ENCODE measurements around the gene TMEM19. TPM values are rescaled to one million over a fixed set of nuclear protein-coding genes. Genes with fewer than 3 reads are reported as not detected.
A peak's percentile ranks its signal among the peaks of the same experiment; 100 is the strongest.
"Not testable (repeated sequence)": the region's sequence is repeated elsewhere in the genome, so short reads cannot be mapped to it uniquely, and the experiment has no call there.

TMEM19 gene
- total RNA-seq, 6 donors from 2014 or later = 9.4 to 35.4 (median 20.5) TPM

- Histone ChIP-seq H3K27ac (peak overlapping the region; percentile 83 to 94 (median 88)), H3K9me3 (no peaks in the 10 kb centered on the region), H3K4me1 (peaks cover 8 to 35% (median 22%) of the 10 kb centered on the region in 4 donors), H3K36me3 (no peaks in the 10 kb centered on the region), H3K4me3 (peak overlapping the region; percentile 67 to 87 (median 74)), H3K27me3 (no peaks in the 10 kb centered on the region)
- WGBS, 2 donors = 31 to 41% methylated on average over 19 of the region's 19 CpGs
- no peak for TF ChIP-seq POLR2A (IDR thresholded peaks at IDR 0.05)
- no peak for TF ChIP-seq POLR2AphosphoS5 (IDR thresholded peaks at IDR 0.05)
- TF ChIP-seq, protein P1, sequence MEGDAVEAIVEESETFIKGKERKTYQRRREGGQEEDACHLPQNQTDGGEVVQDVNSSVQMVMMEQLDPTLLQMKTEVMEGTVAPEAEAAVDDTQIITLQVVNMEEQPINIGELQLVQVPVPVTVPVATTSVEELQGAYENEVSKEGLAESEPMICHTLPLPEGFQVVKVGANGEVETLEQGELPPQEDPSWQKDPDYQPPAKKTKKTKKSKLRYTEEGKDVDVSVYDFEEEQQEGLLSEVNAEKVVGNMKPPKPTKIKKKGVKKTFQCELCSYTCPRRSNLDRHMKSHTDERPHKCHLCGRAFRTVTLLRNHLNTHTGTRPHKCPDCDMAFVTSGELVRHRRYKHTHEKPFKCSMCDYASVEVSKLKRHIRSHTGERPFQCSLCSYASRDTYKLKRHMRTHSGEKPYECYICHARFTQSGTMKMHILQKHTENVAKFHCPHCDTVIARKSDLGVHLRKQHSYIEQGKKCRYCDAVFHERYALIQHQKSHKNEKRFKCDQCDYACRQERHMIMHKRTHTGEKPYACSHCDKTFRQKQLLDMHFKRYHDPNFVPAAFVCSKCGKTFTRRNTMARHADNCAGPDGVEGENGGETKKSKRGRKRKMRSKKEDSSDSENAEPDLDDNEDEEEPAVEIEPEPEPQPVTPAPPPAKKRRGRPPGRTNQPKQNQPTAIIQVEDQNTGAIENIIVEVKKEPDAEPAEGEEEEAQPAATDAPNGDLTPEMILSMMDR (IDR thresholded peaks at IDR 0.05) = no peak
- no peak for TF ChIP-seq EP300 (IDR thresholded peaks at IDR 0.05)
- DNase-seq = no peak
- no peak for ATAC-seq (ENCODE audit: low FRiP score in 2 of 2)
These were observed 473 bp upstream of the TMEM19 start for GRCh38 chr12:71685312-71685906.

- no peak for ATAC-seq (ENCODE audit: low FRiP score in 2 of 2)
- H3K9me3 ChIP-seq = no peaks in the 10 kb centered on the region
- H3K4me3 ChIP-seq = peak overlapping the region; percentile 67 to 87 (median 74)
- DNase-seq = no peak
- peaks cover 8 to 35% (median 22%) of the 10 kb centered on the region in 4 donors for H3K4me1 ChIP-seq
- TF ChIP-seq POLR2A (IDR thresholded peaks at IDR 0.05) (no peak), POLR2AphosphoS5 (IDR thresholded peaks at IDR 0.05) (no peak), EP300 (IDR thresholded peaks at IDR 0.05) (no peak)
- TF ChIP-seq, protein P1 (IDR thresholded peaks at IDR 0.05) = no peak
- H3K36me3 ChIP-seq = no peaks in the 10 kb centered on the region
- WGBS, 2 donors = 7 to 9% methylated on average over 3 of the region's 3 CpGs
- H3K27me3 ChIP-seq = no peaks in the 10 kb centered on the region
- H3K27ac ChIP-seq = peak overlapping the region; percentile 83 to 94 (median 88)
These were observed 760 bp downstream of the TMEM19 start for GRCh38 chr12:71686658-71687025.

- H3K27me3 ChIP-seq; H3K9me3 ChIP-seq; H3K36me3 ChIP-seq; ATAC-seq (ENCODE audit: low FRiP score in 2 of 2); DNase-seq: not testable (repeated sequence)
- Histone ChIP-seq H3K4me3 (peak overlapping the region in 3 of 4 donors; percentile 67 to 78 (median 69)), H3K27ac (peak overlapping the region in 3 of 4 donors; percentile 16 to 94 (median 83)), H3K4me1 (peaks cover 8 to 35% (median 22%) of the 10 kb centered on the region in 4 donors)
- WGBS, 2 donors = 83 to 88% methylated on average over 11 of the region's 11 CpGs
These were observed 1.3 kb downstream of the TMEM19 start for GRCh38 chr12:71687172-71687571.

GRCh38 chr12:71688961-71689570, 3.2 kb downstream of the TMEM19 start:
- Histone ChIP-seq H3K4me1 (peaks cover 8 to 35% (median 22%) of the 10 kb centered on the region in 4 donors), H3K9me3 (no peaks in the 10 kb centered on the region), H3K4me3 (no peak overlapping the region), H3K27me3 (no peaks in the 10 kb centered on the region), H3K36me3 (no peaks in the 10 kb centered on the region), H3K27ac (no peak overlapping the region)
- TF ChIP-seq POLR2A (IDR thresholded peaks at IDR 0.05) = no peak
- no peak for TF ChIP-seq POLR2AphosphoS5 (IDR thresholded peaks at IDR 0.05)
- DNase-seq (no peak), ATAC-seq (ENCODE audit: low FRiP score in 2 of 2) (no peak)
- 85 to 86% methylated on average over 5 of the region's 5 CpGs for WGBS, 2 donors

DNA sequence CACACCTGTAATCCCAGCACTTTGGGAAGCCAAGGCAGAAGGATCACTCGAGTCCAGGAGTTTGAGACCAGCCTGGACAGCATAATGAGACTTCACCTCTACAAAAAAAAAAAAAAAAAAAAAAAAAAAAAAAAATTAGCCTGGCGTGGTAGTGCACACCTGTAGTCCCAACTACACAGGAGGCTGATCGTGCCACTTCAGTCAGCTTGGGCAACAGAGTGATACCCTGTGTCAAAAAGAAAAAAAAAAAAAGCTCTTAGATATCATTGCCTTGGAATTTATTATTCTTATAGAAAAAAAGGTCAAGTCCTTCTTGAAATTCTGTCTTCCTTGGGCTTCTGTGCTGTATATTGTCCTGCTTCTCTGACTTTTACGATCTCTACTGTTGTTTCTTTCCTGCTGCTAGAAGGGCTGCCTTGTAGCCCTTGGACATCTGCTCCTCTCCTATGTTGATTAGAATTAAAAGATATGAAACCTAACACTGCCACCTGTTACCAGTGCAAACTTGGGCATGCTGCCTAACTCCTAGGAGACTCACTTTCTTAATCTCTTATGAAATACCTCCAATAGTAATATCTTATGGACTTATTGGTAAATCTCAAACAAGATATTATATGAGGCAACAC, 5.7 kb downstream of the TMEM19 start:
- Histone ChIP-seq H3K4me1 (peaks cover 8 to 25% (median 15%) of the 10 kb centered on the region in 4 donors), H3K4me3 (no peak overlapping the region), H3K9me3 (no peaks in the 10 kb centered on the region), H3K27me3 (no peaks in the 10 kb centered on the region), H3K27ac (no peak overlapping the region), H3K36me3 (peaks cover 0 to 4% (median 1%) of the 10 kb centered on the region in 4 donors)
- TF ChIP-seq, protein P1 (IDR thresholded peaks at IDR 0.05) = no peak
- TF ChIP-seq EP300 (IDR thresholded peaks at IDR 0.05) = no peak
- TF ChIP-seq POLR2A (IDR thresholded peaks at IDR 0.05) = no peak
- no peak for TF ChIP-seq POLR2AphosphoS5 (IDR thresholded peaks at IDR 0.05)
- no peak for DNase-seq
- no peak for ATAC-seq (ENCODE audit: low FRiP score in 2 of 2)
- WGBS, 2 donors = 81 to 92% methylated on average over 4 of the region's 4 CpGs
